ENCODE data around the gene GAB2. TPM values are rescaled to one million over a fixed set of nuclear protein-coding genes. Genes with fewer than 3 reads are reported as not detected.
"Not testable (repeated sequence)": the region's sequence is repeated elsewhere in the genome, so short reads cannot be mapped to it uniquely, and the experiment has no call there.

Gene GAB2
- polyA plus RNA-seq, 3 donors from 2014 or later = 1.0 TPM; not detected in 1

DNA sequence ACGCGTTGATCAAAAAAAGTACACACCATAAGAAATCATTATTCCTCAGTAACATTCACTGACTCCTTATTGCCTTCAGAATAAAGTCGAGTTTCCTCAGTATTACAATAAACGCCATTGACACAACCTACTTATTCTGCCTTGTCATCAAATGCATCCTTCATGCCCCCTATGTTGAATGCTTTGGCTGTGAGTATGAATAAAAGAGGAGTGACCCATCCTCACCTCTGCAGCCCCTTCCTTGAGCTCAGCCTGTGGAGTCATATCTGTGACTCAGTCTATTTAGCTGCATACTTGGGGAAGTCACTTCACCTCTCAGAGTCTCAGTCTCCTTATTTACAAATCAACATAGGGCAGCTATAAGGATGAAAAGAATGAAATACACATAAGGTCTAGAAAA lies 163.8 kb downstream of the GAB2 start:
- Mint-ChIP-seq H3K4me1 (no peaks in the 10 kb centered on the region), H3K4me3 (no peak overlapping the region), H3K27ac (no peak overlapping the region), H3K27me3 (ENCODE audit: low read depth in 3 of 3) (peaks cover 0 to 2% (median 0%) of the 10 kb centered on the region in 3 donors), H3K36me3 (no peaks in the 10 kb centered on the region), H3K9me3 (no peaks in the 10 kb centered on the region)
- no peak for DNase-seq

DNA sequence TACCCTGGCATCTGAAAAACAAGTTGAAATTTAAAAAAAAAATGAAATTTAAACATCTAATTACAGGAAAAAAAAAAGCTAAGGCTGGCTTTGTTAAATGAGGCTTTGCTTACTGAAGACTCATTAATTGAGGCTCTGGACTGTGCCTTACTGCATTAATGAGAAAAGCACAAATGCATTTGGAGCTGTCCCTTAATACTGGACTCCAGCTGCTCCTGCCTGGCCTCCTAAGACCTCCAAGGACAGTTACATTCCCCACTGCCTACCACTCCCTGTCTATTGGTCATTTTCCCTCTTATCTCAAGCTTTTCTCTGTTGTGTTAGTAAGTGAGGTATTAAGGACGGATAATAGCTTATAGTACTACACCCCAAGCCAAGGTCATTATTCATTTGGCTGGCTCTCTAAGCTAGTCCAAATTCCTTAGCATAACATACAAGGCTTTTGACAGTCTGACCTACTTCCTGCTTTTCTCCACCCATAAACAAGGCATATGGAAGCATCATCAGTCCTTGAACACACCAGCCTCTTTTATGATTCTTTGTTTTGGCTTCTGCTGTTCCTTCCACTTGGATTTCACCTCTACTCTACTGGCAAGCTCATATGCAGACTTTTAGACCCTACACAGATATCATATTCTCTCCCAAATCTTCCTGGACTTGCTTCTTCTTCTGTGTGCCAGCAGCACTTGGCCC lies 166.4 kb downstream of the GAB2 start:
- Mint-ChIP-seq H3K4me1 (no peaks in the 10 kb centered on the region), H3K4me3 (no peak overlapping the region), H3K27ac (no peak overlapping the region), H3K36me3 (no peaks in the 10 kb centered on the region), H3K9me3 (no peaks in the 10 kb centered on the region), H3K27me3 (ENCODE audit: low read depth in 3 of 3) (peaks cover 0 to 2% (median 0%) of the 10 kb centered on the region in 3 donors)
- DNase-seq = no peak

DNA sequence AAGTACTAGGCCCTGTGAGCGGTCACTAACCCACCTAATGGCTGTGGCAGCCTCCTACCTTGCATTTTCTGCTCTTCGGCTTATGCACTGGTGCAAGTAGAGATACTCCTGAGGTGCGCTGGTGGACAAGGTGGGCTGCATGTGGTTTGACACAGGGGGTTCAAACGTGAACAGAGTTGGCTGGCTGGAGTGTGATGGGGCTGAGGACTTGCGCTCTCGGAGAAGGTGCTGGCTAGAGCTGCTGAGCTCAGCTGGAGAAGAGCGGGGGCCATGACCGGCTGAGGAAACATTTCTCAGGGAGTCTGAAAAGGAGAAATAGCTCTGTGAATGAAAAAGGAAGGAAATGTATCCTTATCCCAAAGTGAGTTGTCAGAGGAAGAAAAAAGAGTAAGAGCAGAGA lies 167.5 kb downstream of the GAB2 start:
- H3K9me3 Mint-ChIP-seq = no peaks in the 10 kb centered on the region
- H3K27me3 Mint-ChIP-seq (ENCODE audit: low read depth in 3 of 3) = peaks cover 0 to 2% (median 0%) of the 10 kb centered on the region in 3 donors
- no peak overlapping the region for H3K4me3 Mint-ChIP-seq
- H3K4me1 Mint-ChIP-seq = no peaks in the 10 kb centered on the region
- DNase-seq = no peak
- H3K36me3 Mint-ChIP-seq = no peaks in the 10 kb centered on the region
- H3K27ac Mint-ChIP-seq = no peak overlapping the region

DNA sequence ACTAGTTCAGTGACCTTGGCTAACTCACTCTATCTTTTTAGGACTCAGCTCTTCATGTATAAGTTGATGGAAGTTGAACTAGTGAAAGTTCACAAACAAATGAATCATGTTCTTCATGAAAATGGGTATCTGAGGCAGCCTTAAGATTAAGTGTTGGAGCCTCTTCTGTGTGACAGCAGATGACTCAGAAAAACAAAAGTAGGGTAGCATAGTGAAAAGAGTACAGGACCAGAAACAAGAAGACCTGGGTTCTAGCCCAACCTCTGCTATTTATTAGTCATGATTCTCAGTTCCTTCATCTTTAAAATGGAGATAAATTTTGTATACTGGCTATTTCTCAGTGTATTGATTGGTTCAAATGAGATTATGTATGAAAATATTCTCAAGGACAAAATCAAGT lies 168.7 kb downstream of the GAB2 start:
- Mint-ChIP-seq H3K27me3 (ENCODE audit: low read depth in 3 of 3) (peaks cover 0 to 2% (median 0%) of the 10 kb centered on the region in 3 donors), H3K4me1 (no peaks in the 10 kb centered on the region), H3K9me3 (peaks cover 0 to 4% (median 0%) of the 10 kb centered on the region in 6 donors), H3K36me3 (no peaks in the 10 kb centered on the region), H3K27ac (no peak overlapping the region), H3K4me3 (no peak overlapping the region)
- DNase-seq = no peak

DNA sequence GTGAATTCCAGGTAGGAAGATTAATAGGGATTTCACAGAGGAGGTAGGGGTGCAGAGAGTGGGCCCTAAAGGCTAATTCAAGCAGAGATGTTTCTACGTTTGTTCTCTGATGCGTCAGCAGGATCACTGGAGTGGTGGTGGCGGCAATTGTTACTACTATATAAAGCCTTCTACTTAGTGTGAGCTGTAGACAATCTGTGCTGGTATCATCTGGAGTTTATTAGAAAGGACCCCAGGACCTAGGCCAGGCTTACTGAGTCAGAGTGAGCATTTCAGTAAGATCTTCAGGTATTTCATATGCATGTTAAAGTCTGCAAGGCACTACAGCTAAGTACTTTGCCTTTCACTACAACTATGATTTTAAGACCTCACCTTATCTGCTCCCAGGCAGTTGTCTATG lies 169.4 kb downstream of the GAB2 start:
- Mint-ChIP-seq H3K27ac (no peak overlapping the region), H3K36me3 (no peaks in the 10 kb centered on the region), H3K9me3 (peaks cover 0 to 4% (median 0%) of the 10 kb centered on the region in 6 donors), H3K4me1 (no peaks in the 10 kb centered on the region), H3K4me3 (no peak overlapping the region), H3K27me3 (ENCODE audit: low read depth in 3 of 3) (peaks cover 0 to 2% (median 0%) of the 10 kb centered on the region in 3 donors)
- no peak for DNase-seq

DNA sequence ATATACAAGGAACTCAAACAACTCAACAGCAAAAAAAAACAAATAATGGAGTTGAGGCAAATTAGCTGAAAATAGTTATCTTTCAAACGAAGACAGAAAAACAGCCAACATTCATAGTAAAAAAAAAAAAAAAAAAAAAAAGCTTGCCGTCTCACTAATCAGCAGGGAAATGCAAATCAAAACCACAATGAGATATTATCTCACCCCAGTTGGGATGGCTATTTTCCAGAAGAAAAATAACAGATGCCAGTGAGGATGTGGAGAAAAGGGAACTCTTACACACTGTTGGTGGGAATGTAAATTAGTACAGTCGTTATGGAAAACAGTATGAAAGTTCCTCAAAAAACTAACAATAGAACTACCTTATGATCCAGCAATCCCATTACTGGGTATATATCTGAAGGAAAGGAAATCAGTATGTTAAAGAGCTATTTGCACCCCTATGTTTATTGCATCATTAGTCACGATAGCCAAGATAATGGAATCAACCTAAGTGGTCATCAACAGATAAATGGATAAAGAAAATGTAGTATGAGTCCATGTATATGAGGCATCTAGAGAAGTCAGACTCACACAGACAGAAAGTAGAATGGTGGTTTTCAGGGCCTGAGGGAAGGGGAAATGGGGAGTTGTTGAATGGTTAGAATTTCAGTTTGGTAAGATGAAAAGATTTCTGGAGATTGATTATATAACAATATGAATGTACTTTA lies 172.9 kb downstream of the GAB2 start:
- peaks cover 6 to 23% (median 15%) of the 10 kb centered on the region in 6 donors for H3K9me3 Mint-ChIP-seq
- H3K27me3 Mint-ChIP-seq (ENCODE audit: low read depth in 3 of 3) = peaks cover 0 to 2% (median 0%) of the 10 kb centered on the region in 3 donors
- H3K27ac Mint-ChIP-seq = no peak overlapping the region
- peaks cover 6 to 12% (median 10%) of the 10 kb centered on the region in 3 donors for H3K36me3 Mint-ChIP-seq
- no peak for DNase-seq
- H3K4me3 Mint-ChIP-seq = no peak overlapping the region
- H3K4me1 Mint-ChIP-seq = no peaks in the 10 kb centered on the region

DNA sequence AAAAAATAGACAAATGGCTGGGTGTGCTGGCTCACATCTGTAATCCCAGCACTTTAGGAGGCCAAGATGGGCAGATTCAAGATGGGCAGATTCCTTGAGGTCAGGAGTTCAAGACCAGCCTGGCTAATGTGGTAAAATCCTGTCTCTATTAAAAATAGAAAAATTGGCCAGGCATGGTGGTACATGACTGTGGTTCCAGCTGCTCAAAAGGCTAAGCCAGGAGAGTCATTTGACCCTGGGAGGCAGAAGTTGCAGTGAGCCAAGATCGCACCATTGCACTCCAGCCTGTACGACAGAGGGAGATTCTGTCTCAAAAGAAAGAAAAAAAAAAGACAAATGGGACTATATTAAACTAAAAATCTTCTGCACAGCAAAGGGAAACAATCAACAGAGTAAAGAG lies 173.5 kb downstream of the GAB2 start:
- no peak overlapping the region for H3K4me3 Mint-ChIP-seq
- H3K27ac Mint-ChIP-seq = no peak overlapping the region
- no peak for DNase-seq
- peaks cover 6 to 12% (median 10%) of the 10 kb centered on the region in 3 donors for H3K36me3 Mint-ChIP-seq
- peaks cover 6 to 23% (median 15%) of the 10 kb centered on the region in 6 donors for H3K9me3 Mint-ChIP-seq
- peaks cover 0 to 2% (median 0%) of the 10 kb centered on the region in 3 donors for H3K27me3 Mint-ChIP-seq (ENCODE audit: low read depth in 3 of 3)
- H3K4me1 Mint-ChIP-seq = no peaks in the 10 kb centered on the region

DNA sequence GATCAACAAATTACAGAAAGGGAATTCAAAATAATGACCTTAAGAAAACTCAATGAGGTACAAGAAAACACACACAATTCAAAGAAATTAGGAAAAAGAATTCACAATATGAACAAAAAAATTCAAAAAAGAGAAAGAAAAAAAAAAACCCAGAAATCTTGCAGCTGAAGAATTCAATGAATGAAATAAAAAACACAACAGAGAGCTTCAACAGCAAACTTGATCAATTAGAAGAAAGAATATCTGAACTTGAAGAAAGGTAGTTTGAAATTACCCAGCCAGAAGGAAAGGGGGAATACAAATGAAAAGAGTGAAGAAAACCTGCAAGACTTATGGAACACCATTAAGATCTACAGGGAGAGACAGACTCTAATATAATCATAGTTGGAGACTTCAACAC lies 176.1 kb downstream of the GAB2 start:
- H3K4me1 Mint-ChIP-seq = no peaks in the 10 kb centered on the region
- peaks cover 6 to 18% (median 17%) of the 10 kb centered on the region in 3 donors for H3K36me3 Mint-ChIP-seq
- peaks cover 0 to 7% (median 4%) of the 10 kb centered on the region in 3 donors for H3K27me3 Mint-ChIP-seq (ENCODE audit: low read depth in 3 of 3)
- H3K27ac Mint-ChIP-seq = no peak overlapping the region
- H3K4me3 Mint-ChIP-seq = no peak overlapping the region
- peaks cover 13 to 23% (median 18%) of the 10 kb centered on the region in 6 donors for H3K9me3 Mint-ChIP-seq
- DNase-seq = no peak

DNA sequence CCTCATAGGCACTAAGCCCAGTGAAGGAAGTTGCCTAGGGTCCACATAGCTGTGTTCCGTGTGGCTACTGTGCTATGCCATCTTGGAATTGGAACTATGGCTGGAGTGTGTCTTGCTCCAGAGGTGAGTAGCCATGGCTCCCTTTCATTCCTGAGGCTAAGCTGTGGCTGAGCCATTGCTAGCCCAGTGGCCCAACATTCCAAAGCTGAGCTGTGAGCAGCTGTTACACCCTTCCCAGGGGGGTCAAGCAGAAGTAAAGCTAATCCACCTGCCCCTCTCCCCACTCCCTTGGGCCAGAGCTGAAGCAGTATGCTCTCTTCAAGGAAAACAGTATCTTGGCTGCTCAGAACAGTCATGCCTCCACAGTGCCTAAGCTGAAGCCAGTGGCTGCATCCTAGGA lies 177.8 kb downstream of the GAB2 start:
- H3K27me3 Mint-ChIP-seq (ENCODE audit: low read depth in 3 of 3) = peaks cover 0 to 7% (median 4%) of the 10 kb centered on the region in 3 donors
- H3K4me3 Mint-ChIP-seq = no peak overlapping the region
- H3K4me1 Mint-ChIP-seq = no peaks in the 10 kb centered on the region
- no peak overlapping the region for H3K27ac Mint-ChIP-seq
- peaks cover 6 to 21% (median 19%) of the 10 kb centered on the region in 3 donors for H3K36me3 Mint-ChIP-seq
- peaks cover 12 to 23% (median 18%) of the 10 kb centered on the region in 6 donors for H3K9me3 Mint-ChIP-seq
- no peak for DNase-seq

DNA sequence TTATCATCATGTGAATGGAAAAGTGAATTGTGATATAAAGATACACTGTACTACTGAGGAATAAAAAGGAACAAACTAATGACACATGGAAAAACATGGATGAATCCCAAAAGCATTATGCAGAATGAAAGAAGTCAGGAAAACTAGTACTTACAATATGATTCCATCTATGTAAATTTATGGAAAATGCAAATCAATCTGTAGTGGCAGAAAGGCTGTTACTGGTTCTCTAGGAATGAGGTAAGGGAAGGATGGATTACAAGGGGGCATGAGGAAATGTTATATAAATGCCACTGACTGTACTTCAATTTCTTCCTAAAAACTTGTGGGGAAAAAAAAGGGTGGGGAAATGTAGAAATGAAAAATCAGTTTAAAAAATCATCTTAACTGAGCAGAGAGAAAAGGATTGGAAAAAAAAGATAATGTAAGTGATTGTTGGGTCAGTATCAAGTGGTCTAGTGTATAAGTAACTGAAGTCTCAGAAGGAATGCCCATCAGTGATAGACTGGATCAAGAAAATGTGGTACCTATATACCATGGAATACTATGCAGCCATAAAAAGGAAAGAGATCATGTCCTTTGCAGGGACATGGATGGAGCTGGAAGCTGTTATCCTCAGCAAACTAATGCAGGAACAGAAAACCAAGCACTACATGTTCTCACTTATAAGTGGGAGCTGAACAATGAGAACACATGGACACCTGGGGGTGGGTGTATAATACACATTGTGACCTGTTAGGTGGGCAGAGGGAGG lies 180.2 kb downstream of the GAB2 start:
- peaks cover 0 to 7% (median 4%) of the 10 kb centered on the region in 3 donors for H3K27me3 Mint-ChIP-seq (ENCODE audit: low read depth in 3 of 3)
- H3K9me3 Mint-ChIP-seq = peaks cover 9 to 21% (median 16%) of the 10 kb centered on the region in 6 donors
- no peak overlapping the region for H3K27ac Mint-ChIP-seq
- H3K4me1 Mint-ChIP-seq = no peaks in the 10 kb centered on the region
- H3K4me3 Mint-ChIP-seq = no peak overlapping the region
- H3K36me3 Mint-ChIP-seq = peaks cover 6 to 21% (median 17%) of the 10 kb centered on the region in 3 donors
- no peak for DNase-seq

DNA sequence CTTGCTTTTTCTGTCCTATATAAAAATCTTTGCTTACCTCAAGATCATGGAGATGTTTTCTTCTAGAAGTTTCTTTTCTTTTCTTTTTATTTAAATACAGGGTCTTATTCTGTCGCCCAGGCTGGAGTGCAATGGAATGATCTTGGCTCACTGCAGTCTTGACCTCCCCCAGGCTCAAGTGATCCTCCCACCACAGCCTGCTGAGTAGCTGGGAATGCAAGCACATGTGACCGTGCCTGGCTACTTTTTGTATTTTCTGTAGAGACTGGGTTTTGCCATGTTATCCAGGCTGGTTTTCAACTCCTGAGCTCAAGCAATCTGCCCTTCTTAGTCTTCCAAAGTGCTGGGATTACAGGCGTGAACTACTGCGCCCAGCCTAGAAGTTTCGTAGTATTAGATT lies 183.6 kb downstream of the GAB2 start:
- H3K4me3 Mint-ChIP-seq = no peak overlapping the region
- H3K27me3 Mint-ChIP-seq (ENCODE audit: low read depth in 3 of 3) = peaks cover 1 to 10% (median 2%) of the 10 kb centered on the region in 3 donors
- H3K27ac Mint-ChIP-seq = no peak overlapping the region
- H3K4me1 Mint-ChIP-seq = no peaks in the 10 kb centered on the region
- no peak for DNase-seq
- H3K9me3 Mint-ChIP-seq = peaks cover 0 to 12% (median 0%) of the 10 kb centered on the region in 6 donors
- H3K36me3 Mint-ChIP-seq = peaks cover 0 to 11% (median 7%) of the 10 kb centered on the region in 3 donors

DNA sequence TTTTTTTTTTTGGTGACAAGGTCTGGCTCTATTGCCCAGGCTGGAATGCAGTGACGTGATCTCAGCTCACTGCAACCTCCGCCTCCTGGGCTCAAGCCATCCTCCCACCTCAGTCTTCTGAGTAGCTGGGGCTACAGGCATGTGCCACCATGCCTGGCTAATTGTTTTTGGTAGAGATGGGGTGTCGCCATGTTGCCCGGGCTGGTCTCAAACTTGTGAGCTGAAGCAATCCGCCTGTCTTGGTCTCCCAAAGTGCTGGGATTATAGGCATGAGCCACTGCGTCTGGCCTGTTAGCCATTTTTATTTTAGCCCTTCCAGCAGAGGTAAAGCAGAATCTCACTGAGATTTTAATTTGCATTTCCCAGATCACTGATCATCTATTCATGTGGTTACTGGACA lies 184.6 kb downstream of the GAB2 start:
- peaks cover 0 to 11% (median 7%) of the 10 kb centered on the region in 3 donors for H3K36me3 Mint-ChIP-seq
- H3K27ac Mint-ChIP-seq; H3K27me3 Mint-ChIP-seq (ENCODE audit: low read depth in 3 of 3); H3K4me1 Mint-ChIP-seq; H3K4me3 Mint-ChIP-seq; H3K9me3 Mint-ChIP-seq; DNase-seq: not testable (repeated sequence)

DNA sequence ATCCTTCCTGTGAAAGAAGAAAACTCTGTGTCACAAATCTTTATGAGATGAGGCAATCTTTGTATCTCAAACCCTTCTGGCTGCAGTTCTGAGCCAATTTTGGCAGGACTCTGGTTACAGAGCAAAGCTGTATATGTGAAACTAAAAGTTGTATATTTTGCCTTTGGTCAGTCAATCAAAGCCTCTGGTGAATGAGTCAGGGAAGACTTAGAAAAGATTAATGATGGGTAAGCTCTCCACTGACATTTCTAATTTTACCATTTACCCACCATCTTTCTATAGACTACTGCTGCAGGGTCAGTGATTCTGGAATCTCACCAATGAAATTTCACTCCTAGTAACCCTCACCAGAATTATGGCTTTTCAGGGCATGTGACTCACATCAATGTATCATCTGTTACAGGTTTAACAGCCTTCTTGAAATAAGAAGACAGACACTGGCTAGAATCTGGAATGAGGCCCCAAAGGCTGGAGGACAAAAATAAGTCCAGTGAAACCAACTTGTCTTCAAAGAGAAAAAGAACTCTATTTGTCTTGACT lies 185.6 kb downstream of the GAB2 start:
- Mint-ChIP-seq H3K4me1 (no peaks in the 10 kb centered on the region), H3K36me3 (peaks cover 0 to 8% (median 3%) of the 10 kb centered on the region in 3 donors), H3K27ac (no peak overlapping the region), H3K27me3 (ENCODE audit: low read depth in 3 of 3) (peaks cover 0 to 3% (median 1%) of the 10 kb centered on the region in 3 donors), H3K4me3 (no peak overlapping the region), H3K9me3 (no peaks in the 10 kb centered on the region)
- DNase-seq = no peak

Measured in immature natural killer cell (primary cell).